GM21786 (cell line): ENCODE results near the gene GIT2.
"Not testable (repeated sequence)": the region's sequence is repeated elsewhere in the genome, so short reads cannot be mapped to it uniquely, and the experiment has no call there.

ENCODE experiments used
- ATAC-seq: cut with Tn5 transposase; IDR thresholded peaks from one replicate; pipeline ENCODE4 v1.9.1; 2021; ENCODE audit not compliant: unreplicated experiment

The GIT2 gene

GRCh38 chr12:109893261-109893995, 102.7 kb downstream of the GIT2 start:
- ATAC-seq = no peak

- ATAC-seq = peak; percentile 77
These were observed 103.4 kb downstream of the GIT2 start for GRCh38 chr12:109892748-109893147.

DNA sequence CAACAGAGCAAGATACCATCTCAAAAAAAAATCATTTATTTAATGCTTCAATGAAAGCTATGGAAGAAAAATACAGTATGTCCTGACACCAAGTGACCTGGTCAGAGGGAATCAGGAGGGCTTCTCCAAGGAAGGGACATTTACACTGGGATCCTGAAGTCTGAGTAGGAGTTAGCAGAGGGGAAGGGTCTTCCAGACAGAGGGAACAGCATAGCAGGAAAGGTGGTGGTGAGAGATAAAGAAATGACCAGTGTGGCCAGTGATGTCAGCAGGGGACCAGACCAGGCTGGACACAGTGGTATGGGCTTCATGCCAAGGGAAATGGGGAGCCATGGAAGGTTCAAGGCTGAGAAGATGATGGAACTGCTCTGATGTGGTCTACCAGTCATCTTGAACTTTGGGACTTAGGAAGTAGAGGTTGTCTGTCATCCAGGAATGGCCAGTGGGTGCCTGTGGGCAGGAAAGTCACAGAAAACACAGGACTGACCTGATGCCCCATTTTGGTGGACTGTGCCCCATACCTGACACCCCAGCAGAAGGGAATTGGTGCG, 103.9 kb downstream of the GIT2 start:
- no peak for ATAC-seq

GRCh38 chr12:109891731-109892130, 104.4 kb downstream of the GIT2 start:
- not testable (repeated sequence) for ATAC-seq

- no peak for ATAC-seq
These were observed 105.5 kb downstream of the GIT2 start for GRCh38 chr12:109890620-109891170.

DNA sequence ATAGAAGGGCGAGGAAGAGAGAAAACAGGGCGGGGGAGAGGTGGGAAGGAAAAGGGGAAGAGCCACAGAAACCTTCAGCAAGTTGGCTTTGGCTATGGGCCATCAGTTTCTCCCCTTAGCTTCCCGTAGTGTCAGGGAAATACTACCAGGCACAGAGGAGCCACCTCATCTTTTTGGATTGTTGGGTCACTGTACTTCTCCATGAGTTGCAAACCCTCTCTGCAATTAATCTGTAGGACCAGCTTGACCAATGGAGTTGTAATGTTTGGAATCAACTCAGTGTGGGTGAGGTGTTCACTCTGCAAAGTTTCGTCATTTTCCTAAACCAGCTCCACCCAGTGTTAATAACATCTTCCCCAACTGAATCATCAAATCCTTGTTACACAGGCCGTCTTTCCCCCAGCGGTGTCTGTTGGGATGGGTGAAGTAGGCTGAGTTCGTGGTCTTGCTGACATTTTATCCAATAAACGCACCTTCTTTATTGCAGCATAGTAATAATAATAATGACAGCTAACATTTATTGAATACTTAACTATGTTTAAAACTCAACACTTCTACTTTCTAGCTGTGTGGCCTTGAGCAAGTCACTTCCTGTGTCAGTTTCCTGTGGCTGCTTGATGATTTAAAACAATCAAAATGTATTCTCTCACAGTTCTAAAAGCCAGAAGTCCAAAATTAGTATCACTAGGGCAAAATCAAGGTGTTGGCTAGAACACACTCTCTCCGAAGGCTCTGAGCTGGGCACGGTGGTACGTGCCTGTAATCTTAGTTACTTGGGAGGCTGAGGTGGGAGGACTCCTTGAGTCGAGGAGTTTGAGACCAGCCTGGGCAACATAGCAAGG, 107.8 kb downstream of the GIT2 start:
- no peak for ATAC-seq

DNA sequence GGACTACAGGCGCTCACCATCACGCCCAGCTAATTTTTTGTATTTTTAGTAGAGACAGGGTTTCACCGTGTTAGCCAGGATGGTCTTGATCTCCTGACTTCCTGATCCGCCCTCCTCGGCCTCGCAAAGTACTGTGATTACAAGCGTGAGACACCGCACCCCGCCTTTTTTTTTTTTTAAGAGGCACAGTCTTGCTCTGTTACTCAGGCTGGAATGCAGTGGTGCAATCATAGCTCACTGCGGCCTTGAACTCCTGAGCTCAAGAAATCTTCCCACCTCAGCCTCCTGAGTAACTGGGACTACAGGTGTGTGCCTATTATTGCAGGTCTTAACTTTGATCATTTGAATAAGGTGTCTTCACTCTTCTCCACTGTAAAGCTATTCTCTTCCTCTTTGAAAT, 110.6 kb downstream of the GIT2 start:
- no peak for ATAC-seq

- no peak for ATAC-seq
These were observed 112.7 kb downstream of the GIT2 start for GRCh38 chr12:109883461-109883860.

- ATAC-seq = no peak
These were observed 114.4 kb downstream of the GIT2 start for GRCh38 chr12:109881752-109882151.

- no peak for ATAC-seq
These were observed 115.2 kb downstream of the GIT2 start for GRCh38 chr12:109880938-109881337.

- peak; percentile 88 for ATAC-seq
These were observed 115.9 kb downstream of the GIT2 start, which contains the start of gene GLTP for GRCh38 chr12:109880043-109880931. Gene GLTP, minus strand, starts transcription at chr12:109880541. Its CDS starts 167 bp downstream, at chr12:109880374.
